ENCODE measurements around the gene HYAL3.
A peak's percentile ranks its signal among the peaks of the same experiment; 100 is the strongest.

Gene HYAL3

GRCh38 chr3:50330330-50330729, 31.1 kb upstream of the HYAL3 start:
- no peak for DNase-seq (ENCODE audit: low spot score)

DNA sequence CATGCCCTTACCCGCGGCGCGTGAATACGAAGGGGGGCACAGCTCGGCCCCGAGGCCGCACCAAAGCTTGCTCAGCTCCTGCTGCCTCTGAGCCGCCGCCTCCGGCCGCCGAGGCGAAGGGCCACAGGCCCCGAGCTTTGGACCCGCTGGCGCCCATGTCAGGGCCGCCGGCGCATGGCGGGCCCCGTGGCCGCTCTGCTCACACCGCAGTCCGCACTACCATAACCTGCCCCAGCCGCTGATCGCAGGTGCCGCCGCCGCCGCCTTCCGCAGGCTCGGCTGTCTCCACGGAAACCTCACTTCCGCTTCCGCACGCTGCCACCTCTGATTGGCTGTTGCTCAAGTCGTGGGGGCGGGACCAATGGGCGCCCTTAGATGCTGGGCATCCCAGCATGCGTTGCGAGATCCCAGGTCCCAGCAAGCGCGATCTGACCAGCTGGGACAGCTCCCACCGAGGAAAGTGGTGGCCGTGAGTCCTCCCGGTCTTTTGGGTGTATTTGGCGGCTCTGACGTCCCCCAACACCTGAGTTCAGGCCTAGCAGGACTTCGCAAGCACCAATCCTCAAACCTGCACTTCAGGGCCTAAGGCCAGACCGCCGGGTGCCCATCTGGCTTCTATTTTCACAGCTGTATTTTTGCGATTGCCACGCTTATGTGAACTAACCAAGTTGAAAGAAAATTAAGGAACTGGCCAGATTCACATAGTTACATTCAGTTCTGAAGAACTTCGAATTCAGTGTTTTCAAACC, 28.9 kb upstream of the HYAL3 start, which contains the start of gene TUSC2:
Gene TUSC2 (minus strand): TSS at position 281 of the 749 bp plus-strand sequence. CDS start 124 bp downstream, at position 157.
- peak; percentile 99 for DNase-seq (ENCODE audit: low spot score)

- no peak for DNase-seq (ENCODE audit: low spot score)
Measured at GRCh38 chr3:50327129-50327528, 27.9 kb upstream of the HYAL3 start.

GRCh38 chr3:50326182-50326541, 27.0 kb upstream of the HYAL3 start:
- no peak for DNase-seq (ENCODE audit: low spot score)

DNA sequence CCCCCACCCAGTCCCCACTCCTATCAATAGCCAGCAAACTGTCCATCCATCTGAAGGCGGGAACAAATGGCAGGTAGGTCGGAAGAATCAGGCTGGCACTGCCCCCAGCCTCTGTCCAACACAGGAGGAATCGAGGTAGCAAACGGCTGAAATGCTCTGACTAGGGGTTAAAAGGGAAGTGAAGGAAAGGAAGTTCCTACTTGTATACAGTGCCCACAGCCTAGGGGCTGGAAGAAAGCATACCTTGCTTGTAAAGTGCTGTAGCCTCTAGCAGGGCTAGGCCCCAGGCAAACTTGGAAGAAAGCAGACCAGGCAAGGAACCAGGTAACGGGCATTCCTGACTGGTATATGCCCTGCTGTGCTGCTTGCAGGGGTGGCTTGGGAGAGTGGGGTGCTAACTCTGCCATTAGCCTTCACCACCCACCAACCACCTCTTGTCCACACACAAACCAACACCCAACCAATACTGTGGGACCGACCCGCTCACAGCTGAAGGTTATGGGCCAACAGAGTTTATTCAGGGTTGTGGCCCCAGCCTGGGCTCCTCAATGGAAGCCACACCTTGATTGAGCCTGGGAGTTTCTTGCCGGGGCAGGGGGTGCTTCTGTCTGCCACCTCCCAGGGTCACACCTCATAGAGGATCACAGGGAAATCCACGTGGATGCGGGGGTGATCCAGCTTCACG, 26.4 kb upstream of the HYAL3 start:
- DNase-seq (ENCODE audit: low spot score) = no peak

GRCh38 chr3:50325113-50325480, 25.9 kb upstream of the HYAL3 start:
- peak; percentile 40 for DNase-seq (ENCODE audit: low spot score)

GRCh38 chr3:50324351-50325112, 25.3 kb upstream of the HYAL3 start:
- peak; percentile 71 for DNase-seq (ENCODE audit: low spot score)

DNA sequence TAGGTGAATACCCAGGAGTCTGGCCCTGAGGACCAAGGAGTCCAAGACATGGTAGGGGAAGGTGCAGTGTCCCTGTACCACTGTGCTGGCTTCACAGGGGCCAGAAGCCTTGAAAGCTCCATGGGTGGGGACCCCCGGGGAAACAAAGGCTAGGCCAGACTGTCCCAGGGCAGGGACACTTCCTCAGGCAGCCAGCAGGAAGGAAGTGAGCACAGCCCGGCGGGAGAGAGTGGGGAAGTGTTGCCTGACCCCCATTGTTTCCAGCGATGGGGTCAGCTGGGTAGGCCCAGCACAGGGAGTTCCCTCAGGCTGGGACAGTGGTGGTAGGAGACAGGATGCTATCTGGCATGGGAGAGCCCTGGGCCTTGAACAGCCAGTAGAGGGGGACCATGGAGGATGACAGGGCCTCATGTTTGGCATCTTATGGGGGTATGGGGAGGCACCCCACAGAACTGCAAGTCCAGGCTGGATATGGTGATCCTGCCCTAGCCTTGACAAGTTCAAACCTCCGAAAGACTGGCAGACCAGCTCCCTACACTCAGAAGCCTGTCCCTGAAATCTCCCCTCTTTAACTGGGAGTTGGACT, 24.5 kb upstream of the HYAL3 start:
- DNase-seq (ENCODE audit: low spot score) = no peak

DNA sequence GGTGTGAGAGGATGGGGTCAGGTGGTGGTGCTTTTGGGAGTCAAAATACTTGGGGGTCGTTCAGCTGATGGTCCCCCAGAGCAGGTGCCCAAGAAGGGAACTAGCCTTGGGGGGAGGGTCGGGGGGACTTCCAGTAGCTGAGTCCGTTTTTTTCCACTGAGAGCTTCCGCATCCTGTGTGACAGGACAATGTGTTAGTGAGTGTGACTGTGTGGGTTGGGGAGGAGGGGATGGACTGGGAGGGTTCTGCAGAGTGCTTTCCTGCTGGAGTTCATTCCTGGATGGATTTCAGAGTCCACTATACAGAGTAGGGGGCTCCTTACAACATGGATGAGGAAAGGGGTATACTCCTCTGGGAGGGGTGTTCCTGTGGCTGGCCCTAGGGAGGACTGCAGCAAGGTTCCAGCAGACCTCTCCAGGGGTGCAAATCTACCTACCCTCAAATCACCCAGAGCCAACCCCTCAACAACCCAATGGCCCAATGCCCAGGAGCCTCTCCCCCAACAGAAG, 23.9 kb upstream of the HYAL3 start:
- no peak for DNase-seq (ENCODE audit: low spot score)

GRCh38 chr3:50322386-50323091, 23.3 kb upstream of the HYAL3 start, which contains the start of gene HYAL2:
TSS of gene HYAL2 (minus strand) at chr3:50322745. CDS start at chr3:50320489, 2,256 bp downstream.
- no peak for DNase-seq (ENCODE audit: low spot score)

- no peak for DNase-seq (ENCODE audit: low spot score)
Measured at GRCh38 chr3:50322115-50322385, 22.8 kb upstream of the HYAL3 start.

DNA sequence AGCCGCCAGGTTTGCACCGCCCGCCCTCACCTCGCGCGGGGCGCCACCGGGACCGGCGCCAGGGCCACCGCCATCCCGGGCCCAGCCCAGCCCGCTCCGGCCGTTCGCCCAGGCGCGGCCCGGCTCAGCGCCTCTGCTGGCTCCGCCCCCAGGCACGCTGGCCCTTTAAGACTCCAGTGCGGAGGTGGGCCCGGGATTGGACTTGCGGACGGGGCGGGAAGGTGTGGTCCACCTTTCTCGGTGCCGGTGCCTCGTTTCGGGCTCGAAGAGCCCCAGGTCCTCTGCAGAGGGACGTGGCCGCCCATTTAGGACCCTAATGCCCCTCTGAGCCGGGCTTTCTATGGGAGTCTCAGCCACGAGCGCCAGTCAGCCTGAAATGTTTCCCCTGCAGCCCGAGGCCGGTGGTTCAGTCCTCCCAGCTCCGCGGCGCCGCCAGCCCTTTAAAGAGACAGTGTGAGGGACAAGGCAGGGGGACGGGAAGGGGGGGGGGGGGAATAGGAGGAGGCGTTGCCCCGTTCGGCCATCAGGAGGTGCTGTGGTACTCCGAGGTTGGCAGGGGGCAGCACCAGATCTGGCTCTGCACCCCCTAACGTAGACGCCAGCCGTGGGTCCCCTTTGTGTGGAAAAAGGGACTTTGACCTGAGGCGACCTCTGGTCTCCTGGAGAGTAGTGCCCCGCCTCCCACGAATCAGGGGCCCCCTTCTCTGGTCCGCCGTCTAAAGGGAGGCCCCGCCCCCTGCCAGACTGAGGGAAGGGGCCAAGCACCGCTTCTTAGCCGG, 22.3 kb upstream of the HYAL3 start:
- peak; percentile 87 for DNase-seq (ENCODE audit: low spot score)

DNA sequence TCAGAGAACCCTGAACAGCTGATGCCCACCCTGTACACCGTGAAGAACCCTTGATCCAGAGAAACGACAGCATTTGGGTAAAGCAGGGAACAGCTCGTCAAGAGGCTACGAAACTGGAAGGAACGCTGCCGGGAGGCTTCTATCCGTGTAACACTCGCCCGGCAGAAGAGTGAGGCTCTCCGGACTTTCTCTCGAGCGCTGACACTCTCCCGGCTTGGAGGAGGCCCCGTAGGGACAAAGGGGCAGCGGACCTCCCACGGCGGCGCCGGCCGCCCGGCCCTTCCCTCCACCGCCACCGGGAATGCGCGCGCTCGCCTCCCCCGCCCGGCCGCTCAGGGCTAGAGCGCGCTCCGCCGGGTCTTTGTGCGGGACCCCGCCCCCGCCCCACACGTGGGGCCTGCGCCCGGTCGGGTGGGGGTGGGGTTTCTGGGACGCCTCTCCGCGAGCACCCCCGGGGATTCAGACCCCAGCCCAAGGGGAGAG, 21.7 kb upstream of the HYAL3 start:
- no peak for DNase-seq (ENCODE audit: low spot score)

DNA sequence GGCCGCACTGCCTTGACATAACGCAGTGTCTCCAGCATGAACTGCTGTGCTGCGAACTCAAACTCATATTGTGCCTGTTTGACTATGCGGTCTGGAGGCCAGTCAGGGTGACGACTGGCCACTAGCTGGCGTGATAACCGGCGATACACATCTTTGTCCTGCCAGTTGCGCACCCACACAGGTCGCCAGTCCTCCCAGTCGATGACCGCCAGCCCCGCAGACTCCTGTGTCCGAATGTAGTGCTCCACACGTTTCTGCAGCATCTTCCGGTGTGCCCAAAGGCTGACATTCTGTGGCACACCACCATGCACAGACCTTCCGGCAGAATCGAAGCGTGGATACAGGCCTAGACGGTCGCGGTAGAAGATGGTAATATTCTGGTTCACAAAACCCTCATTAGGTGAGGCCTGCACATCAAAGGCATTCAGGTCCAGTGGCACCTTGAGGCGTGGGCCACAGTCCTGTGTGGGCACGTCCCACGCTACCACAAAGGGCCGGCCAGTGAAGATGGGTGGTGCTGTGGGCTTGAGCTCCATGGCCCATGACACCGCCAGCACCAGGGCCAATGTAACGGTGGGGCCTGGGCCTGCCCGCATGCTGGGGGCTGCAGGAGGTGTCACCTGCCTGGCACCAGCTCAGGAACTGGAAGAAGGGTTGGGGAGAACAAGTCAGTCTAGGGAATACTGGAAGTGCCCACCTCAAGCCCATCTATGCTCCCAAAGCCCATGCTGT, 20.9 kb upstream of the HYAL3 start:
- no peak for DNase-seq (ENCODE audit: low spot score)

GRCh38 chr3:50319181-50319893, 20.1 kb upstream of the HYAL3 start:
- DNase-seq (ENCODE audit: low spot score) = no peak

- DNase-seq (ENCODE audit: low spot score) = no peak
Measured at GRCh38 chr3:50318615-50319014, 19.4 kb upstream of the HYAL3 start.

- no peak for DNase-seq (ENCODE audit: low spot score)
Measured at GRCh38 chr3:50318163-50318562, 19.0 kb upstream of the HYAL3 start.

DNA sequence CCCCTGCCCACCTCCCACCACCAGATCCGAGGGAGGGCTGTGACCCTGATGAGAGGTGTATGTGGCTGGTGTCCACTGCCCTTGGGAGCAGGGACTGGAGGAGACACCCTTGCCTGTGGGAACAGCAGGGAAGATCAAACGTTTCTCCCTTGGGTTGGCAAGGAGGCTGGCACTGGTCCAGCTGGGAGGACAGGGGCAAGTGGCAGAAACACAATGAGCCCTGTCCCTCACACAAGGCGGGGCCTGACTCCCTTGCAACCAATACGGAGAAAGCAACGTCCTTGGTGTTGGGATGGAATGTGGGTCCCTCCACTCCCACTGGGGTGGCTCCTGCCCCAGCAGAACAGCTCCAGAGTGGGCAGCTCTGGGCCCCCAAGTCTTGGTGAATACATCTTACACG, 18.1 kb upstream of the HYAL3 start:
- DNase-seq (ENCODE audit: low spot score) = no peak

DNA sequence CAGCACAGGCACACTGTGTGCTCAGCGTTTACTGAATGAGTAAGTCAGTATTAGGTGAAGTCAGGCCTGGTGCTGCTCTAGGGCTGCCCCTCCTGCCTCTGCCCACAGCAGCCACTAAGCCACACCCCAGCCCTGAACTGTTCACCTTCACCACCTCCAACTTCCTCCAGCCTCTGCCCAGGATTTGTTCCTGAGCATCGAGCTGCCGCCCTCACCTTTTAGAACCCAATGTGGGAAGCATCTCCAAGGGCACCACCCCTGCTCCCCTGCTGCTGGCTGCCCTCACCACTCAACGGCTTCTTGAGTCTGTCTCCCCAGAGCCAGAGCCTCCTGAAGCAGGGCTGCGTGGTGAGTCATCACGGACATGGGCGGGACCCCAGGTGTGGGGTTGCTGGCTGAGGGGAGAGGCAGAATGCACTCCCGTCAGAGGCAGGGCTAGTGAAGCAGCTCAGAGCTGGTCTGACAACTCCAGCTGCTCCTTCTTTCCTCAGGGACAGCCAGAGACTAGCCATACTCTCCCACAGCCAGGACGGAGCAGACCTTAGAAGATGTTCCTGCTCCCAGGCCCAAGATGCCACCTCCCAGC, 17.5 kb upstream of the HYAL3 start:
- no peak for DNase-seq (ENCODE audit: low spot score)

Measured in hematopoietic multipotent progenitor cell treated with erythropoietin and hydrocortisone succinate and interleukin-3 and kit ligand, for 15 days (in vitro differentiated cells).